Glutamatergic neuron (in vitro differentiated cells): ENCODE measurements around the gene ANTXR2. TPM values are rescaled to one million over a fixed set of nuclear protein-coding genes. Genes with fewer than 3 reads are reported as not detected.

Experiments used
- DNase-seq: peaks from one replicate; pipeline ENCODE4 v3.0.0; 2022
- H3K27ac Mint-ChIP-seq: one replicate; pipeline ENCODE4 v1.8.0; 2020; ENCODE audit warnings: mild to moderate bottlenecking, mixed read lengths, inconsistent platforms; ENCODE audit not compliant: unreplicated experiment
- H3K27me3 Mint-ChIP-seq: one replicate; pipeline ENCODE4 v1.8.0; 2020; ENCODE audit warnings: mild to moderate bottlenecking, moderate library complexity, mixed read lengths, inconsistent platforms; ENCODE audit not compliant: unreplicated experiment
- H3K36me3 Mint-ChIP-seq: one replicate; pipeline ENCODE4 v1.8.0; 2020; ENCODE audit warnings: mild to moderate bottlenecking, mixed read lengths, inconsistent platforms; ENCODE audit not compliant: unreplicated experiment
- H3K4me1 Mint-ChIP-seq: one replicate; pipeline ENCODE4 v1.8.0; 2020; ENCODE audit warnings: mild to moderate bottlenecking, low read depth, mixed read lengths, inconsistent platforms; ENCODE audit not compliant: unreplicated experiment
- H3K4me3 Mint-ChIP-seq: one replicate; pipeline ENCODE4 v1.8.0; 2020; ENCODE audit warnings: mild to moderate bottlenecking, mixed read lengths, inconsistent platforms; ENCODE audit not compliant: unreplicated experiment
- H3K9me3 Mint-ChIP-seq: one replicate; pipeline ENCODE4 v1.8.0; 2020; ENCODE audit warnings: mild to moderate bottlenecking, moderate library complexity, mixed read lengths, inconsistent platforms; ENCODE audit not compliant: unreplicated experiment
- total RNA-seq: library from RNA; stranded (reverse); fragmentation: NEBNext Ultra II Directional; extraction: Animal tissue kit (Norgen Biotek cat#: 25700); gene quantifications from one replicate; pipeline ENCODE4 v1.2.1, GENCODE V29; 2021; ENCODE audit not compliant: unreplicated experiment
- TF ChIP-seq, protein P1 (sequence below): fragments of 200-600 bp; sonication (generic); IDR thresholded peaks from one replicate; pipeline ENCODE4 v1.5.0; 2021; ENCODE audit not compliant: partially characterized antibody, unreplicated experiment

ANTXR2 gene
- total RNA-seq, 1 donor from 2014 or later, result 47.8 TPM

DNA sequence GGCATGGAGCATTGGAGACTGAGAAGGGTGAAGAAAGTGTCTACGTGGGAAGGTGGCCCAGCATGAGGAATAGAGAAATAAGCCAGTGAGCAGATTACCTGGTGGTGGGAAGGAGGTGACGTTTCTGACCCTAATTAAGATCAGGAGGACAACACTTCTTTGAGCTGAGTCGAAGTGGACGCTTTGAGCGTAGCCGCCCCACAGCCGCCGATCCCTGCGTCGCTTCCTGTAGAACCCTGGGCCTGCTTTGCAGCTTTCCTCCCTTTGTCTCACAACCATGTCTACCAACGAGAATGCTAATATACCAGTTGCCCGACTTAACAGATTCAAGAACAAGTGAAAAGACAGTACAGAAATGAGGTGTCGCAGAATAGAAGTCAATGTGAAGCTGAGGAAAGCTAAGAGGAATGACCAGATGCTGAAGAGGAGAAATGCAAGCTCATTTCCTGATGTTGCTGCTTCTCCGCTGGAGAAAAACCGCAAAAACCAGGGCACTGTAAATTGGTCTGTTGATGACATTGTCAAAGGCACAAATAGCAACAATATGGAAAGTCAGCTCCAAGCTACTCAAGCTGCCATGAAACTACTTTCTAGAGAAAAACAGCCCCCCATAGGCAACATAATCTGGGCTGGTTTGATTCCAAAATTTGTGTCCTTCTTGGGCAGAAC is 6.4 kb upstream of the ANTXR2 start:
- TF ChIP-seq, protein P1, sequence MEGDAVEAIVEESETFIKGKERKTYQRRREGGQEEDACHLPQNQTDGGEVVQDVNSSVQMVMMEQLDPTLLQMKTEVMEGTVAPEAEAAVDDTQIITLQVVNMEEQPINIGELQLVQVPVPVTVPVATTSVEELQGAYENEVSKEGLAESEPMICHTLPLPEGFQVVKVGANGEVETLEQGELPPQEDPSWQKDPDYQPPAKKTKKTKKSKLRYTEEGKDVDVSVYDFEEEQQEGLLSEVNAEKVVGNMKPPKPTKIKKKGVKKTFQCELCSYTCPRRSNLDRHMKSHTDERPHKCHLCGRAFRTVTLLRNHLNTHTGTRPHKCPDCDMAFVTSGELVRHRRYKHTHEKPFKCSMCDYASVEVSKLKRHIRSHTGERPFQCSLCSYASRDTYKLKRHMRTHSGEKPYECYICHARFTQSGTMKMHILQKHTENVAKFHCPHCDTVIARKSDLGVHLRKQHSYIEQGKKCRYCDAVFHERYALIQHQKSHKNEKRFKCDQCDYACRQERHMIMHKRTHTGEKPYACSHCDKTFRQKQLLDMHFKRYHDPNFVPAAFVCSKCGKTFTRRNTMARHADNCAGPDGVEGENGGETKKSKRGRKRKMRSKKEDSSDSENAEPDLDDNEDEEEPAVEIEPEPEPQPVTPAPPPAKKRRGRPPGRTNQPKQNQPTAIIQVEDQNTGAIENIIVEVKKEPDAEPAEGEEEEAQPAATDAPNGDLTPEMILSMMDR, result no peak
- H3K4me1 Mint-ChIP-seq, result no peaks in the 10 kb centered on the region
- H3K27ac Mint-ChIP-seq, result no peak overlapping the region
- no peaks in the 10 kb centered on the region for H3K27me3 Mint-ChIP-seq
- peaks cover 16% of the 10 kb centered on the region for H3K36me3 Mint-ChIP-seq
- DNase-seq, result no peak
- H3K9me3 Mint-ChIP-seq, result peaks cover 2% of the 10 kb centered on the region
- no peak overlapping the region for H3K4me3 Mint-ChIP-seq

GRCh38 chr4:80078346-80079092 is 5.5 kb upstream of the ANTXR2 start:
- Mint-ChIP-seq H3K9me3 (peaks cover 2% of the 10 kb centered on the region), H3K27me3 (no peaks in the 10 kb centered on the region), H3K27ac (no peak overlapping the region), H3K4me1 (peaks cover 2% of the 10 kb centered on the region), H3K4me3 (no peak overlapping the region), H3K36me3 (peaks cover 16% of the 10 kb centered on the region)
- TF ChIP-seq, protein P1, result no peak
- no peak for DNase-seq

DNA sequence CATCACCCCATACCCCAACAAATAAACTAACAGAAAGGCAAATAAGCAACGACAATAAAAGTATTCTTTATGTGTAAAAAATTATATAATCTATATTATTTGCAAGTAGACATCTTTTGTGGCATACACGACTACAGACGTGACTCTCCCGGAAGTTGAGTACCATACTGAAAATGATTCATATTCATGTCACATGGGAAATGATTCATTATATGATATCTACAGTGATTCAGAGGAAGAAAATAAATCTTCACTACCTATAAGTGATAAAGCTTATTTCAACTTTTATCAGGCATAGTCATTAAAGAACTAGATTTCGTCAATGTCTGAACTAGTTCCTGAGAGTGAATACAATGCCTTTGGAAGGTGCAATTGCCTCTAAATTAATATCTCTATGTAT is 4.6 kb upstream of the ANTXR2 start:
- peaks cover 2% of the 10 kb centered on the region for H3K4me1 Mint-ChIP-seq
- DNase-seq, result no peak
- no peak overlapping the region for H3K4me3 Mint-ChIP-seq
- no peak overlapping the region for H3K27ac Mint-ChIP-seq
- peaks cover 4% of the 10 kb centered on the region for H3K27me3 Mint-ChIP-seq
- H3K9me3 Mint-ChIP-seq, result peaks cover 4% of the 10 kb centered on the region
- TF ChIP-seq, protein P1, result no peak
- peaks cover 16% of the 10 kb centered on the region for H3K36me3 Mint-ChIP-seq

DNA sequence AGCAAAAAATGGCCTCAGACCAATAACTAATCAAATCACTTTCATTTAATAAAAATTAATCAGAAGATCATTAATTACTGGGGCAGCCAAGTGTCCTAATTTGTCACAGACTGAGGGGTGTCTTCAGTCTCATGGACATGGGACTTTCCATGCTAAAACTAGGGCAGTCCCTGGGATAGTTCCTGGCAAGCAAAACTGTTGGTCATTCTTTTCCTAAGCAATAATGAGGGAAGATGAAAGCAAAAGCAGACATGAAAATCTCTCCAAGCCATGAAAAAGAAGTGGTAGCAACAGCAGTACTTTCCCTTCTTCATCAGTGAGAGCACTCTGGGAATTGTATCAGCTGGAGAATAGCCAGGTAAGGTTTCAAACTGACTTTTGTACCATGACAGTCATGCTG is 3.7 kb upstream of the ANTXR2 start:
- Mint-ChIP-seq H3K27ac (no peak overlapping the region), H3K27me3 (peaks cover 5% of the 10 kb centered on the region), H3K36me3 (peaks cover 16% of the 10 kb centered on the region), H3K4me3 (no peak overlapping the region), H3K9me3 (peaks cover 8% of the 10 kb centered on the region), H3K4me1 (peaks cover 2% of the 10 kb centered on the region)
- TF ChIP-seq, protein P1, result no peak
- no peak for DNase-seq
